Muscle of arm (tissue), 12 donors: Measurements from ENCODE around the gene NT5C1A. TPM values are rescaled to one million over a fixed set of nuclear protein-coding genes. Genes with fewer than 3 reads are reported as not detected.

Experiments
- DNase-seq: peaks from one replicate; pipeline ENCODE4 v3.0.0-alpha.2; 2013
- polyA plus RNA-seq, 12 donors: library from polyadenylated mRNA; unstranded; fragments of 120-200 nt; gene quantifications; one replicate each; pipeline ENCODE4 v1.2.1, GENCODE V29; 2013; ENCODE audit not compliant: insufficient read length in 12 of 12

Gene NT5C1A
- polyA plus RNA-seq, 12 donors = 2.3 to 13.1 (median 6.3) TPM; not detected in 2

GRCh38 chr1:39639305-39640130 is 32.4 kb downstream of the NT5C1A start, which contains the start of gene HEYL:
TSS of gene HEYL (minus strand) at chr1:39639643. CDS start at chr1:39639625, 18 bp downstream.
- no peak for DNase-seq

GRCh38 chr1:39638965-39639304 is 33.0 kb downstream of the NT5C1A start:
- DNase-seq = no peak

- DNase-seq = no peak
Measured at GRCh38 chr1:39637361-39637760, 34.5 kb downstream of the NT5C1A start.

GRCh38 chr1:39635871-39636210 is 36.1 kb downstream of the NT5C1A start:
- DNase-seq = no peak

GRCh38 chr1:39635205-39635870 is 36.6 kb downstream of the NT5C1A start:
- no peak for DNase-seq

- no peak for DNase-seq
Measured at GRCh38 chr1:39633422-39633821, 38.5 kb downstream of the NT5C1A start.

GRCh38 chr1:39632682-39633417 is 39.1 kb downstream of the NT5C1A start:
- DNase-seq = no peak

- no peak for DNase-seq
Measured at GRCh38 chr1:39632323-39632681, 39.6 kb downstream of the NT5C1A start.

GRCh38 chr1:39631361-39632322 is 40.3 kb downstream of the NT5C1A start:
- DNase-seq = no peak

GRCh38 chr1:39628807-39629350 is 43.0 kb downstream of the NT5C1A start:
- no peak for DNase-seq

GRCh38 chr1:39626646-39627045 is 45.3 kb downstream of the NT5C1A start:
- DNase-seq = no peak

GRCh38 chr1:39625462-39626273 is 46.2 kb downstream of the NT5C1A start:
- DNase-seq = no peak

- DNase-seq = no peak
Measured at GRCh38 chr1:39625009-39625408, 46.9 kb downstream of the NT5C1A start.

- no peak for DNase-seq
Measured at GRCh38 chr1:39623053-39623452, 48.9 kb downstream of the NT5C1A start.

- DNase-seq = no peak
Measured at GRCh38 chr1:39622427-39622826, 49.5 kb downstream of the NT5C1A start.

- no peak for DNase-seq
Measured at GRCh38 chr1:39620659-39621165, 51.2 kb downstream of the NT5C1A start.

- DNase-seq = no peak
Measured at GRCh38 chr1:39617488-39618049, 54.3 kb downstream of the NT5C1A start.

GRCh38 chr1:39615086-39615673 is 56.7 kb downstream of the NT5C1A start:
- no peak for DNase-seq

- DNase-seq = no peak
Measured at GRCh38 chr1:39614488-39614887, 57.4 kb downstream of the NT5C1A start.
